Inflammatory macrophage (primary cell): ENCODE measurements around the gene DOHH.
A peak's percentile ranks its signal among the peaks of the same experiment; 100 is the strongest.

ENCODE experiments used
- DNase-seq, 2 donors: peaks; one replicate each; pipeline ENCODE4 v3.0.0-alpha.2; 2020 to 2022
- total RNA-seq, 18 experiments: gene quantifications; one replicate each; lab custom pipeline; 2026; ENCODE audit warnings: mixed read lengths in 6 of 18, inconsistent platforms in 2 of 18; lab: John Stamatoyannopoulos, UW

The DOHH gene
- 1.6 to 16.4 (median 8.6) reads per million in 18 experiments for total RNA-seq

GRCh38 chr19:3500429-3501101, at the start of gene DOHH:
Gene DOHH, minus strand, starts transcription at chr19:3500674. Its CDS starts 3,860 bp downstream, at chr19:3496814.
- DNase-seq, result peak; percentile 97

- DNase-seq, result no peak
Observed at GRCh38 chr19:3549816-3550215, 49.3 kb upstream of the DOHH start.

GRCh38 chr19:3548606-3549005, 48.1 kb upstream of the DOHH start:
- DNase-seq, result peak; percentile 93 to 97

- no peak for DNase-seq
Observed at GRCh38 chr19:3547767-3548282, 47.4 kb upstream of the DOHH start.

GRCh38 chr19:3547301-3547731, 46.8 kb upstream of the DOHH start:
- no peak for DNase-seq

GRCh38 chr19:3546119-3546518, 45.6 kb upstream of the DOHH start:
- DNase-seq, result no peak

GRCh38 chr19:3545669-3546034, 45.2 kb upstream of the DOHH start:
- no peak for DNase-seq

- peak; percentile 65 to 76 for DNase-seq
Observed at GRCh38 chr19:3544742-3545668, 44.5 kb upstream of the DOHH start.

GRCh38 chr19:3544058-3544376, 43.5 kb upstream of the DOHH start:
- DNase-seq, result no peak

GRCh38 chr19:3543150-3544057, 42.9 kb upstream of the DOHH start:
- DNase-seq, result no peak

GRCh38 chr19:3539756-3540118, 39.3 kb upstream of the DOHH start:
- no peak for DNase-seq

- DNase-seq, result no peak
Observed at GRCh38 chr19:3538965-3539755, 38.7 kb upstream of the DOHH start, which contains the start of gene TEKTIP1. Gene TEKTIP1, plus strand, starts transcription at chr19:3539174. Its CDS starts 4 bp downstream, at chr19:3539178.

GRCh38 chr19:3538258-3538929, 37.9 kb upstream of the DOHH start:
- DNase-seq, result no peak

- peak; percentile 29 to 34 for DNase-seq
Observed at GRCh38 chr19:3537438-3538240, 37.2 kb upstream of the DOHH start.

- DNase-seq, result no peak
Observed at GRCh38 chr19:3537101-3537437, 36.6 kb upstream of the DOHH start.

GRCh38 chr19:3536429-3537100, 36.1 kb upstream of the DOHH start:
- DNase-seq, result peak; percentile 32 to 70

GRCh38 chr19:3535981-3536380, 35.5 kb upstream of the DOHH start:
- DNase-seq, result no peak

- DNase-seq, result peak in 1 of 2 donors; percentile 39
Observed at GRCh38 chr19:3535563-3535965, 35.1 kb upstream of the DOHH start.

- DNase-seq, result no peak
Observed at GRCh38 chr19:3535235-3535535, 34.7 kb upstream of the DOHH start.
